GM10266 (cell line): Measurements from ENCODE around the gene PAQR7.

Experiments
- DNase-seq: peaks from one replicate; pipeline ENCODE4 v3.0.0; 2012; ENCODE audit errors: extremely low spot score
- CTCF ChIP-seq: IDR thresholded peaks from 2 replicates; pipeline ENCODE4 v1.5.1; 2012; ENCODE audit warnings: mild to moderate bottlenecking, low read depth; ENCODE audit not compliant: control insufficient read depth, insufficient read depth; ENCODE audit errors: missing control alignments

Gene PAQR7

DNA sequence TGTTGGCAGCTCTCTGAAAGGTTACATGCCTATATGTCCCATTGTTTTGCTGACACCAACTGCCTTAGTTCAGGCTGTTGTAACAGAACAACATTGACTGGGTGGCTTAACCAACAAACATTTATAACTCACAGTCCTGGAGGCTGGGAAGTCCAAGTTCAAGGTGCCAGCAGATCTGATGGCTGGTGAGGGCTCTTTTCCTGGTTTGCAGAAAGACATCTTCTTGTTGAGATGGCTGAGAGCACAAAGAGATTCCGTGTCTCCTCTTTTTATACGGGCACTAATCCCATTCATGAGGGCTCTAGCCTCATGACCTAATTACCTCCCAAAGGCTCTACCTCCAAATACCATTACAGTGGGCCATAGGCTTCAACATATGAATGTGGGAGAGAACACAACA lies 41.0 kb upstream of the PAQR7 start:
- DNase-seq: no peak

GRCh38 chr1:25914074-25914995 lies 38.8 kb upstream of the PAQR7 start:
- no peak for TF ChIP-seq CTCF
- no peak for DNase-seq

More for the DNA sequence above, 41.0 kb upstream of the PAQR7 start:
- no peak for TF ChIP-seq CTCF

GRCh38 chr1:25913206-25913605 lies 37.7 kb upstream of the PAQR7 start:
- no peak for DNase-seq
- no peak for TF ChIP-seq CTCF

GRCh38 chr1:25912076-25912831 lies 36.7 kb upstream of the PAQR7 start:
- TF ChIP-seq CTCF: no peak
- DNase-seq: no peak

DNA sequence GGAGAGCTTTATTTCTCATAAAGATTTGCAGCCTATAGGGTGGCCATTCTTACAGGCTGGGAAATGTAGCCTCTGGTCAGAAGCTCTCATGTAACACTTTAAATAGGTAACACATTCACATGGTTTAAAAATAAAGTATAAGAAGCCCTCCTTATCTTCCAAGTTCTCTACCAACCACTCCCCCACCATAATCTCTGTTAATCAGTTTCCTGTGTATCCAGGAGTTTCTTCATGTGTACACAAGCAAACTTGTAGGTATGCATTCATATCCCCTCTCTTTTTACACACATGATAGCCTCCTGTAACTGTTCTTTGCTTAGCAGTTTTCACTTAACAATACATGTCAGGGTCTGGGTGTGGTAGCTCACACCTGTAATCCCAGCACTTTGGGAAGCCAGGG lies 35.7 kb upstream of the PAQR7 start:
- TF ChIP-seq CTCF: no peak
- DNase-seq: no peak

GRCh38 chr1:25909040-25909439 lies 33.5 kb upstream of the PAQR7 start:
- TF ChIP-seq CTCF: no peak
- DNase-seq: no peak

- TF ChIP-seq CTCF: no peak
- no peak for DNase-seq
These were observed 32.7 kb upstream of the PAQR7 start for GRCh38 chr1:25908161-25908560.
